Esophagus muscularis mucosa (tissue), 4 donors: ENCODE measurements around the gene NID2. TPM values are rescaled to one million over a fixed set of nuclear protein-coding genes. Genes with fewer than 3 reads are reported as not detected.
A peak's percentile ranks its signal among the peaks of the same experiment; 100 is the strongest.

Experiments
- DNase-seq: peaks from one replicate; pipeline ENCODE4 v3.0.0-alpha.2; 2017; ENCODE audit errors: extremely low spot score
- H3K27ac ChIP-seq, 4 donors: fragments of 200-600 bp; sonication (generic); replicated peaks in 1 of 4; 1 replicate in 3 of 4; 2 replicates in 1 of 4; pipeline ENCODE4 v1.5.1; 2016 to 2019; ENCODE audit warnings: mild to moderate bottlenecking in 1 of 4
- H3K27me3 ChIP-seq, 4 donors: fragments of 200-600 bp; sonication (generic); one replicate each; pipeline versions ENCODE4 v1.5.1 to v1.6.0; 2016 to 2019
- H3K36me3 ChIP-seq, 4 donors: fragments of 200-600 bp; sonication (generic); one replicate each; pipeline ENCODE4 v1.5.1; 2016 to 2019
- H3K4me1 ChIP-seq, 4 donors: fragments of 200-600 bp; sonication (generic); one replicate each; pipeline ENCODE4 v1.5.1; 2016 to 2019
- H3K4me3 ChIP-seq, 4 donors: fragments of 200-600 bp; sonication (generic); 1 replicate in 2 of 4; 2 replicates in 2 of 4; pipeline ENCODE4 v1.5.1; 2016 to 2019; ENCODE audit warnings: mild to moderate bottlenecking in 4 of 4, moderate library complexity in 1 of 4
- H3K9me3 ChIP-seq, 4 donors: fragments of 200-600 bp; sonication (generic); 1 replicate in 3 of 4; 2 replicates in 1 of 4; pipeline ENCODE4 v1.5.1; 2016 to 2019
- CTCF ChIP-seq, 3 experiments: fragments of 200-600 bp in 2 of 3; fragments of 450-650 bp in 1 of 3; sonication (generic) in 2 of 3; IDR thresholded peaks; one replicate each; pipeline ENCODE4 v1.5.1; 2017 to 2019; ENCODE audit warnings: antibody characterized with exemption in 3 of 3, mild to moderate bottlenecking in 2 of 3, moderate library complexity in 1 of 3
- EP300 ChIP-seq: sonication (generic); formaldehyde crosslinking; IDR thresholded peaks from one replicate; pipeline ENCODE4 v1.6.1; 2017; ENCODE audit warnings: antibody characterized with exemption
- POLR2A ChIP-seq: fragments of 450-650 bp; IDR thresholded peaks from one replicate; pipeline ENCODE4 v1.6.1; 2017; ENCODE audit warnings: antibody characterized with exemption, moderate library complexity, mild to moderate bottlenecking, low read depth
- POLR2AphosphoS5 ChIP-seq, 2 donors: sonication (generic); formaldehyde crosslinking; IDR thresholded peaks; one replicate each; pipeline ENCODE4 v1.6.1; 2017; ENCODE audit warnings: antibody characterized with exemption in 2 of 2
- WGBS: methylation state at CpG from one replicate; pipeline ENCODE4 v1.1.5; 2018; 5-methylcytosine and 5-hydroxymethylcytosine counted together
- intact Hi-C: fragments of 100-400 bp; cut with DNase I; formaldehyde crosslinking; loops from one replicate; pipeline ENCODE4 v1.15.1; 2023
- total RNA-seq, 4 donors: library from RNA; depleted of rRNA; stranded (reverse); fragments of >200 nt; gene quantifications; one replicate each; pipeline versions ENCODE4 v1.1.0 to v1.2.1, GENCODE V29; 2016

The NID2 gene
- total RNA-seq, 4 donors from 2014 or later: 40.4 to 77.2 (median 57.5) TPM

- no peak for TF ChIP-seq EP300
- TF ChIP-seq CTCF (IDR thresholded peaks at IDR 0.05): no peak
- TF ChIP-seq POLR2AphosphoS5 (IDR thresholded peaks at IDR 0.05): no peak
- TF ChIP-seq POLR2A: no peak
- peaks cover 0 to 13% (median 7%) of the 10 kb centered on the region in 4 donors for H3K4me1 ChIP-seq
- no peak for DNase-seq
- no peaks in the 10 kb centered on the region for H3K27me3 ChIP-seq
- no peak overlapping the region for H3K4me3 ChIP-seq
- intact Hi-C loops: loop anchor here (10.0 kb wide), 1 partner anchor 697 kb away; no protein-coding TSS in a partner anchor
- no peak overlapping the region for H3K27ac ChIP-seq
- no peaks in the 10 kb centered on the region for H3K36me3 ChIP-seq
- no peaks in the 10 kb centered on the region for H3K9me3 ChIP-seq
- 96% methylated on average over 2 of the region's 4 CpGs for WGBS
Observed at GRCh38 chr14:51981218-51981854, 87.5 kb downstream of the NID2 start.

DNA sequence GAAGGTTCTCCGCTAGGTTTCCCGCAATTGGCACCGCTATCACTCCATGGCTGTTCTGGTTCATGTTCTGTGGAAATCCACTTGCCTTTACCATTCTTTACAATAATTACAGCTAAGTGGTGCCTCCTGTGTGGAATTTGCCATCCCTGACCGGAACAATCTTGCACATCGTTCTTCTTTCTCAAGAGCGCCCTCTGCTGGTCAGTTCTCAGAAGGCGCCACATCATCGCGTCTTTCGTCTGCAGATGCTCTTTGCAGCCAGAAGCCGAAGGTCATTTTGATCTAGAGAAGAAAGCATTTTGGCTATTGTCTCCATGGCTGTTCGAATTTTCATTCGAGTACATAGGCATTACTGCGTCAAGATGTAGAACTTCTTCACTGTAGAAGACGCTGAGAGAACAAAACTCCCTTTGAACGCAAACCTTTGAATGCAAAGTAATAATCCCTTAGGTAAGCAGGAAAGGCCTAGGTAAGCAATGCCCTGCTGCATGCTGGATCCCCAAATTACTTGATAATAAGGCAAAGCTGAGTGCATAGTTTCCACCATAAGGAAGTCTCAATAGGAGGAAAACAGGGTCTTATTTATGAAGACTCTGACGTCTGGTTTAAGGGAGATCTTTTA lies 89.7 kb downstream of the NID2 start:
- H3K27ac ChIP-seq: peak overlapping the region in 1 of 4 donors; percentile 39
- intact Hi-C loops: loop anchor here (5.0 to 10.0 kb wide), 2 partner anchors 114 to 197 kb away; partner anchors contain the start of gene GNG2
- H3K4me3 ChIP-seq: no peak overlapping the region
- H3K9me3 ChIP-seq: no peaks in the 10 kb centered on the region
- peak; percentile 96 for DNase-seq
- H3K4me1 ChIP-seq: peaks cover 0 to 13% (median 7%) of the 10 kb centered on the region in 4 donors
- WGBS: 27% methylated on average over 17 of the region's 17 CpGs
- no peaks in the 10 kb centered on the region for H3K27me3 ChIP-seq
- TF ChIP-seq EP300: no peak
- TF ChIP-seq CTCF (IDR thresholded peaks at IDR 0.05): peak in 2 of 3 experiments; percentile 84 to 91
- peak in 1 of 2 donors; percentile 53 for TF ChIP-seq POLR2AphosphoS5 (IDR thresholded peaks at IDR 0.05)
- H3K36me3 ChIP-seq: no peaks in the 10 kb centered on the region

GRCh38 chr14:51978681-51979085 lies 90.2 kb downstream of the NID2 start:
- Histone ChIP-seq H3K36me3 (no peaks in the 10 kb centered on the region), H3K9me3 (no peaks in the 10 kb centered on the region), H3K4me3 (no peak overlapping the region), H3K4me1 (peaks cover 0 to 13% (median 7%) of the 10 kb centered on the region in 4 donors), H3K27me3 (no peaks in the 10 kb centered on the region), H3K27ac (peak overlapping the region in 1 of 4 donors; percentile 39)
- WGBS: 58% methylated on average over 2 of the region's 2 CpGs
- TF ChIP-seq CTCF (IDR thresholded peaks at IDR 0.05) (no peak), EP300 (no peak), POLR2A (no peak), POLR2AphosphoS5 (IDR thresholded peaks at IDR 0.05) (no peak)
- DNase-seq: no peak
- intact Hi-C loops: loop anchor here (5.0 to 10.0 kb wide), 2 partner anchors 114 to 196 kb away; partner anchors contain the start of gene GNG2

DNA sequence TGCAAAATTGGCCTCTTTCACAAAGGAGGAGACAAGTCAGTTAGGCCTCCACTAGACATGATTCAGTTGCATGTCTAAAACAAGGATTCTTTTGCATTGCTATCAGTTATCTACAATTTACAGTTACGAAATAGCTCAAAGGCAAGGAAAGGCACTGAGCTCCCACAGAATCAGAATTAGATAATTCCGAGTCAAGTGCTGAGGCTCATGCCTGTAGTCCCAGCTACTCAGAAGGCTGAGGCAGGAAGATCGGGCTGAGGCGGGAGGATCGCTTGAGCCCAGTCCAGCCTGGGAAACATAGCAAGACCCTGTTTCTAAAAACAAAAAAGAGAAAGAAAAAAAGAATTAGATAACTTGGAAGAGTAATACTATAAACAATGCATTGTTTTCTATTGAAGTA lies 91.8 kb downstream of the NID2 start:
- Histone ChIP-seq H3K4me1 (peaks cover 0 to 13% (median 7%) of the 10 kb centered on the region in 4 donors), H3K4me3 (no peak overlapping the region), H3K27me3 (no peaks in the 10 kb centered on the region), H3K27ac (no peak overlapping the region), H3K36me3 (no peaks in the 10 kb centered on the region), H3K9me3 (no peaks in the 10 kb centered on the region)
- intact Hi-C loops: loop anchor here (5.0 to 10.0 kb wide), 2 partner anchors 112 to 195 kb away; partner anchors contain the start of gene GNG2
- WGBS: 95% methylated on average over 5 of the region's 5 CpGs
- no peak for TF ChIP-seq POLR2AphosphoS5 (IDR thresholded peaks at IDR 0.05)
- no peak for TF ChIP-seq CTCF (IDR thresholded peaks at IDR 0.05)
- no peak for TF ChIP-seq POLR2A
- no peak for TF ChIP-seq EP300
- no peak for DNase-seq
